K562 (cell line): ENCODE results near the gene DND1. TPM values are rescaled to one million over a fixed set of nuclear protein-coding genes. Genes with fewer than 3 reads are reported as not detected.
"Not testable (repeated sequence)": the region's sequence is repeated elsewhere in the genome, so short reads cannot be mapped to it uniquely, and the experiment has no call there.

Experiments used
- ATAC-seq: fragments of 200-7000 bp; cut with Tn5 transposase; 3 replicates; pipeline ENCODE4 v1.9.1; 2020; ENCODE audit warnings: moderate library complexity
- BruUV-seq: library from RNA; stranded (reverse); fragments of 400-500 nt; replicated peaks from 2 replicates; lab custom pipeline; 2021; lab: Mats Ljungman, UMichigan
- CTCF ChIA-PET: fragments of 300-600 bp; formaldehyde crosslinking; extraction: SDS; loops from one replicate; lab custom pipeline; 2021; ENCODE audit warnings: low intra/inter-chr PET ratio; lab: Yijun Ruan, JAX
- POLR2A ChIA-PET: fragments of 300-600, 350-650 bp; sonication (Branson Sonifier 250); formaldehyde crosslinking; extraction: SDS; loops from one replicate; lab custom pipeline; 2021; ENCODE audit warnings: antibody characterized with exemption, inconsistent platforms; lab: Yijun Ruan, JAX
- DNase-seq, 4 experiments: peaks; one replicate each; pipeline versions ENCODE4 v3.0.0 to v3.0.0-alpha.2; 2011 to 2018; ENCODE audit warnings: low spot score in 3 of 4, mixed read lengths in 3 of 4; ENCODE audit errors: extremely low read depth in 1 of 4
- FAIRE-seq: peaks from 2 replicates; lab custom pipeline; 2011; peaks lifted over from hg19 to GRCh38; lab: Jason Lieb, UNC
- H2AFZ ChIP-seq: 2 replicates; pipeline ENCODE4 v1.6.0; 2011; ENCODE audit warnings: low read depth, low read length, control low read depth, inconsistent platforms
- H3K27ac ChIP-seq: fragments of 200-600 bp; 3 replicates; pipeline ENCODE4 v1.8.0; 2011; ENCODE audit warnings: low read depth, mild to moderate bottlenecking, control low read depth, inconsistent platforms, low read length, moderate library complexity, mixed read lengths; ENCODE audit errors: extremely low read depth
- H3K27me3 ChIP-seq, 2 experiments: fragments of 300-600 bp in 1 of 2; 2 replicates in 1 of 2; 3 replicates in 1 of 2; pipeline versions ENCODE4 v1.6.0 to v1.8.0; 2011; ENCODE audit warnings: inconsistent platforms in 2 of 2, low read length in 2 of 2, mild to moderate bottlenecking in 1 of 2, mixed read lengths in 1 of 2, moderate library complexity in 1 of 2; ENCODE audit not compliant: control insufficient read depth in 2 of 2, insufficient read depth in 2 of 2
- H3K36me3 ChIP-seq: fragments of 300-600 bp; 3 replicates; pipeline ENCODE4 v1.8.0; 2011; ENCODE audit warnings: mild to moderate bottlenecking, low read length, inconsistent platforms; ENCODE audit not compliant: control insufficient read depth, insufficient read depth
- H3K4me1 ChIP-seq, 2 experiments: fragments of 200-600 bp in 1 of 2; replicated peaks in 1 of 2; 2 replicates in 1 of 2; 3 replicates in 1 of 2; pipeline versions ENCODE4 v1.5.1 to v1.8.0; 2011; ENCODE audit warnings: inconsistent platforms in 2 of 2, low read length in 2 of 2, mild to moderate bottlenecking in 1 of 2, mixed read lengths in 1 of 2, moderate library complexity in 1 of 2; ENCODE audit not compliant: control insufficient read depth in 2 of 2, insufficient read depth in 2 of 2
- H3K4me2 ChIP-seq: 2 replicates; pipeline ENCODE4 v1.6.1; 2011; ENCODE audit warnings: low read length, control low read depth, inconsistent platforms, mixed read lengths; ENCODE audit not compliant: insufficient read depth
- H3K4me3 ChIP-seq: fragments of 200-600 bp; sonication (generic), shearing (Covaris generic); 2 replicates; pipeline ENCODE4 v1.5.1; 2016; ENCODE audit warnings: control low read depth, inconsistent platforms
- H3K79me2 ChIP-seq: fragments of 200-600 bp; 3 replicates; pipeline ENCODE4 v1.8.0; 2011; ENCODE audit warnings: low read length, inconsistent platforms; ENCODE audit not compliant: control insufficient read depth, insufficient read depth
- H3K9ac ChIP-seq, 2 experiments: 2 replicates each; pipeline versions ENCODE4 v1.6.0 to v1.6.1; 2011; ENCODE audit warnings: low read depth in 2 of 2, low read length in 2 of 2, control low read depth in 1 of 2, inconsistent platforms in 1 of 2, mild to moderate bottlenecking in 1 of 2, mixed read lengths in 1 of 2; ENCODE audit not compliant: insufficient read depth in 1 of 2
- H3K9me1 ChIP-seq: one replicate; pipeline ENCODE4 v1.6.0; 2011; ENCODE audit warnings: inconsistent platforms, mild to moderate bottlenecking, low read length, moderate library complexity; ENCODE audit not compliant: control insufficient read depth, insufficient read depth
- H3K9me3 ChIP-seq: replicated peaks from 2 replicates; pipeline ENCODE4 v1.5.1; 2011; ENCODE audit warnings: low read depth, low read length, inconsistent platforms; ENCODE audit not compliant: control insufficient read depth, insufficient read depth
- H4K20me1 ChIP-seq: replicated peaks from 2 replicates; pipeline ENCODE4 v1.6.1; 2011; ENCODE audit warnings: low read length, inconsistent platforms, mixed read lengths; ENCODE audit not compliant: control insufficient read depth, insufficient read depth
- ADNP ChIP-seq: fragments of 200-800 bp; sonication (Bioruptor generic); IDR thresholded peaks from 2 replicates; pipeline ENCODE4 v1.6.1; 2016; ENCODE audit warnings: missing genetic modification characterization, missing compliant biosample characterization
- CHD4 ChIP-seq: fragments of 200-600 bp; sonication (generic); IDR thresholded peaks from 3 replicates; pipeline ENCODE4 v1.6.1; 2012; ENCODE audit warnings: low read depth, mild to moderate bottlenecking, mixed read lengths, low read length, inconsistent platforms; ENCODE audit not compliant: insufficient read depth, insufficient replicate concordance, poor library complexity, severe bottlenecking
- GTF2F1 ChIP-seq: IDR thresholded peaks from 2 replicates; pipeline ENCODE4 v1.6.1; 2011; ENCODE audit warnings: low read depth, low read length, improper control_type of control experiment
- HMG20A ChIP-seq: fragments of 450-650 bp; formaldehyde crosslinking; conservative IDR thresholded peaks from 2 replicates; pipeline ENCODE4 v1.4.0; 2020; ENCODE audit warnings: mild to moderate bottlenecking, mixed read lengths
- HMG20B ChIP-seq: fragments of 250-450 bp; sonication (Bioruptor Pico); IDR thresholded peaks from 2 replicates; pipeline ENCODE4 v1.5.0; 2021; ENCODE audit warnings: mild to moderate bottlenecking
- HOXB6 ChIP-seq: fragments of 250-450 bp; sonication (Bioruptor Pico); IDR thresholded peaks from 2 replicates; pipeline ENCODE4 v1.5.1; 2022; ENCODE audit warnings: mild to moderate bottlenecking, borderline replicate concordance
- IFI16 ChIP-seq: fragments of 250-450 bp; sonication (Bioruptor Pico); IDR thresholded peaks from 2 replicates; pipeline ENCODE4 v2.1.2; 2022; ENCODE audit warnings: mild to moderate bottlenecking, inconsistent platforms
- KDM1A ChIP-seq, 2 experiments: fragments of 450-650 bp; IDR thresholded peaks; 2 replicates each; pipeline ENCODE4 v1.6.1; 2016; ENCODE audit warnings: mild to moderate bottlenecking in 2 of 2
- PML ChIP-seq: IDR thresholded peaks from 2 replicates; pipeline ENCODE4 v1.6.1; 2012; ENCODE audit warnings: low read length, inconsistent platforms
- RBM25 ChIP-seq: fragments of 200-400 bp; formaldehyde crosslinking; IDR thresholded peaks from 2 replicates; pipeline ENCODE4 v1.6.1; 2018; ENCODE audit warnings: low read length, low read depth, moderate library complexity; ENCODE audit not compliant: severe bottlenecking
- SRSF1 ChIP-seq: fragments of 200-400 bp; formaldehyde crosslinking; IDR thresholded peaks from 2 replicates; pipeline ENCODE4 v1.6.1; 2017; ENCODE audit warnings: mild to moderate bottlenecking, low read depth, low read length, moderate library complexity
- TCF3 ChIP-seq: sonication (generic); formaldehyde crosslinking; IDR thresholded peaks from 2 replicates; pipeline ENCODE4 v1.4.0; 2020; ENCODE audit warnings: mild to moderate bottlenecking, missing genetic modification reagents
- TOE1 ChIP-seq, 2 experiments: fragments of 450-650 bp in 1 of 2; sonication (generic) in 1 of 2; formaldehyde crosslinking in 1 of 2; IDR thresholded peaks; 2 replicates each; pipeline versions ENCODE4 v1.7.1 to v1.8.0; 2016 to 2022; ENCODE audit warnings: borderline replicate concordance in 2 of 2, mild to moderate bottlenecking in 2 of 2, antibody characterized with exemption in 1 of 2, inconsistent platforms in 1 of 2, low read depth in 1 of 2, missing genetic modification reagents in 1 of 2, moderate library complexity in 1 of 2
- WHSC1 ChIP-seq: IDR thresholded peaks from one replicate; pipeline ENCODE4 v1.6.1; 2012; ENCODE audit warnings: low read length, control low read depth, inconsistent platforms
- ZNF121 ChIP-seq: sonication (generic); formaldehyde crosslinking; conservative IDR thresholded peaks from 2 replicates; pipeline ENCODE4 v1.8.0; 2022; ENCODE audit warnings: missing genetic modification reagents
- WGBS: fragments of 100-300 bp; shearing (Covaris generic); methylation state at CpG from one replicate; pipeline ENCODE4 v1.1.6; 2016; ENCODE audit warnings: low coverage, mixed read lengths; ENCODE audit not compliant: insufficient coverage; ENCODE audit errors: missing lambda C conversion rate; 5-methylcytosine and 5-hydroxymethylcytosine counted together
- in situ Hi-C: fragments of 300-500 bp; cut with MboI; formaldehyde crosslinking; loops from 4 replicates; pipeline ENCODE4 v1.15.0; 2018; ENCODE audit warnings: inconsistent platforms, mixed read lengths
- intact Hi-C: fragments of 100-400 bp; cut with micrococcal nuclease; formaldehyde crosslinking; loops from 2 replicates; pipeline ENCODE4 v1.14.2; 2022
- polyA plus RNA-seq, 8 experiments: library from polyadenylated mRNA; depleted of rRNA in 4 of 8; stranded (reverse) in 5 of 8; unstranded in 3 of 8; fragments of >200 nt; fragmentation: Nextera tagmentation in 2 of 8; fragmentation: Illumina TruSeq in 1 of 8; extraction: Ambion mirVana in 2 of 8; extraction: Trizol in 1 of 8; gene quantifications; 2 replicates each; pipeline versions ENCODE4 v1.2.1 to v1.2.3, GENCODE V29; 2011 to 2014; ENCODE audit warnings: inconsistent platforms in 1 of 8, missing spikeins in 1 of 8
- total RNA-seq, 7 experiments: library from RNA; depleted of rRNA in 6 of 7; stranded (reverse); fragments of >200 nt in 6 of 7; fragmentation: Illumina TruSeq in 2 of 7; extraction: Trizol in 2 of 7; gene quantifications; 2 replicates each; pipeline versions ENCODE4 v1.2.1 to v1.2.3, GENCODE V29; 2011 to 2021; ENCODE audit warnings: low replicate concordance in 1 of 7

The DND1 gene
- total and polyA plus RNA-seq, 9 of the 15 experiments (the other 6 are each of a cell fraction or from before 2014, with no cell fraction given), result 0.37 to 2.0 (median 0.90) TPM; not detected in 3

DNA sequence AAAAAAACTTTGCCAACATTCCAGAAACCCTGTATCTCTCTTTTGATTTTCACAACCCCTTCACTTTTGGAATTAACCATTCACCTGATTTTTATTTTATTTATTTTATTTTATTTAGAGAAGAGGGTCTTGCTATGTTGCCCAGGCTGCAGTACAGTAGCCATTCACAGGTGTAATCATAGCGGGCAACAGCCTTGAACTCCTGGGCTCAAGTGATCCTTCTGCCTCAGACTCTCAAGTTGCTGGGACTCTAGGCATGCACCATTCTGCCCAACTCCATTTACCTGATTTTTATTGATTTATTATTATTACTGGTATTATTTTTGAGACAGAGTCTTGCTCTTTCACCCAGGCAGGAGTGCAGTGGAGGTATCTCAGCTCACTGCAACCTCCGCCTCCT, 42.9 kb upstream of the DND1 start:
- CTCF ChIA-PET, POLR2A ChIA-PET, H3K27me3 ChIP-seq, H3K36me3 ChIP-seq, H4K20me1 ChIP-seq, H3K4me1 ChIP-seq, H3K9me3 ChIP-seq, BruUV-seq, ATAC-seq, H3K4me2 ChIP-seq, H3K27ac ChIP-seq, H3K4me3 ChIP-seq, DNase-seq, FAIRE-seq, H3K9ac ChIP-seq, H3K9me1 ChIP-seq, H3K79me2 ChIP-seq, H2AFZ ChIP-seq: not testable (repeated sequence)
- TF ChIP-seq ZNF121 (peak; percentile 75), KDM1A (IDR thresholded peaks at IDR 0.05) (0 out of 4 replicates have a peak, but pooled peaks of 1 of the 2 experiments have one; percentile 10), ADNP (tag) (0 out of 2 replicates have a peak, but pooled peaks have one; percentile 14), RBM25 (peak; percentile 12)
- 93% methylated on average over 2 of the region's 2 CpGs for WGBS
- intact Hi-C loops (loop anchor here (5.0 to 10.0 kb wide), 3 partner anchors 159 to 601 kb away; partner anchors contain the start of genes PURA and SRA1), in situ Hi-C loops (loop anchor here (5.0 kb wide), 1 partner anchor 154 kb away; the partner anchor contains the start of genes APBB3 and SLC35A4)

DNA sequence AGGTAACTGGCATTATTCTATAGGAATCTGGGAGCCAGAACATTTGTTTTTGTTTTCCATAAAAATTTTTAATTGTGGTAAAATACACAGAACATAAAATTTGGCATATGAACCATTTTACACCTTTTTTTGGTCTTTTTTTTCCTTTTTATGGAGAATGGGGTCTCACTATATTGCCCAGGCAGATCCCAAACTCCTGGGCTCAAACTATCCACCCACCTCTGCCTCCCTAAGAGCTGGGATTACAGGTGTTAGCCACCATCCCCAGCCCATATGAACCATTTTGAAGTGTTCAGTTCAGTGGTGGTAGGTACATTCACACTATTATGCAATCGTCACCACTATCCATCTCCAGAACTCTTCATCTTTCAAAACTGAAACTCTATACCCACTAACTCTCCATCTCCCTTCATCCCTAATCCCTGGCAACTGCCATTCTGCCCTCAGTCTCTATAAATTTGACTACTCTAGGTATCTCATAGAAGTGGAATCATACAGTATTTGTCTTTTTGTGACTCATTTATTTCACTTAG, 40.3 kb upstream of the DND1 start:
- no TSS peak for BruUV-seq
- Histone ChIP-seq H3K9ac (no peak overlapping the region), H3K4me2 (no peak overlapping the region), H3K4me1 (peaks cover 0 to 10% of the 10 kb centered on the region in 2 experiments; a peak in 4 of 5 replicates), H3K9me1 (no peaks in the 10 kb centered on the region), H3K79me2 (no peaks in the 10 kb centered on the region), H3K27me3 (no peaks in the 10 kb centered on the region), H3K4me3 (no peak overlapping the region), H2AFZ (no peak overlapping the region), H3K9me3 (no peaks in the 10 kb centered on the region), H4K20me1 (no peaks in the 10 kb centered on the region), H3K27ac (no peak overlapping the region), H3K36me3 (no peaks in the 10 kb centered on the region)
- ChIA-PET POLR2A (no interaction called here), CTCF (no interaction called here)
- intact Hi-C loops (loop anchor here (10.0 kb wide), 2 partner anchors 529 to 599 kb away; partner anchors contain the start of gene PURA), in situ Hi-C loops (loop anchor here (5.0 kb wide), 1 partner anchor 346 kb away; no protein-coding TSS in a partner anchor)
- WGBS, result 56% methylated on average over 1 of the region's 1 CpG
- FAIRE-seq (no peak), ATAC-seq (no peak), DNase-seq (no peak)
- TF ChIP-seq HOXB6 (CRISPR knock-in tag) (no peak), HMG20B (no peak), GTF2F1 (no peak), CHD4 (no peak), TOE1 (IDR thresholded peaks at IDR 0.05; ENCODE audit: borderline replicate concordance) (no peak), TOE1 (CRISPR knock-in tag; IDR thresholded peaks at IDR 0.05; ENCODE audit: borderline replicate concordance, low read depth) (no peak), WHSC1 (no peak), SRSF1 (no peak), TCF3 (CRISPR knock-in tag) (no peak), HMG20A (CRISPR knock-in tag) (no peak), PML (no peak), IFI16 (CRISPR knock-in tag) (no peak)
